GM21515 (cell line): ENCODE measurements around the gene CCDC85C.

Experiments used
- ATAC-seq: cut with Tn5 transposase; IDR thresholded peaks from one replicate; pipeline ENCODE4 v1.9.1; 2021; ENCODE audit not compliant: unreplicated experiment

Gene CCDC85C

GRCh38 chr14:99480917-99481744 lies 122.9 kb downstream of the CCDC85C start, which contains the start of gene CCNK:
CCNK (plus strand) TSS chr14:99481409; CDS start chr14:99492678, 11,269 bp downstream.
- peak; percentile 90 for ATAC-seq

- peak; percentile 3 for ATAC-seq
Measured at GRCh38 chr14:99479906-99480869, 123.8 kb downstream of the CCDC85C start, which contains the start of gene SETD3. SETD3 (minus strand) TSS chr14:99480859; CDS start chr14:99465805, 15,054 bp downstream.

- no peak for ATAC-seq
Measured at GRCh38 chr14:99479160-99479905, 124.7 kb downstream of the CCDC85C start.

GRCh38 chr14:99478128-99478527 lies 125.9 kb downstream of the CCDC85C start:
- ATAC-seq, result no peak

- no peak for ATAC-seq
Measured at GRCh38 chr14:99476864-99477263, 127.1 kb downstream of the CCDC85C start.

- no peak for ATAC-seq
Measured at GRCh38 chr14:99475660-99476059, 128.3 kb downstream of the CCDC85C start.

GRCh38 chr14:99475179-99475578 lies 128.8 kb downstream of the CCDC85C start:
- no peak for ATAC-seq

- ATAC-seq, result no peak
Measured at GRCh38 chr14:99473458-99473857, 130.5 kb downstream of the CCDC85C start.

GRCh38 chr14:99472937-99473336 lies 131.1 kb downstream of the CCDC85C start:
- no peak for ATAC-seq

GRCh38 chr14:99471731-99472130 lies 132.3 kb downstream of the CCDC85C start:
- no peak for ATAC-seq

GRCh38 chr14:99468836-99469592 lies 135.0 kb downstream of the CCDC85C start:
- no peak for ATAC-seq

- ATAC-seq, result no peak
Measured at GRCh38 chr14:99468081-99468480, 135.9 kb downstream of the CCDC85C start.

- no peak for ATAC-seq
Measured at GRCh38 chr14:99467336-99468078, 136.5 kb downstream of the CCDC85C start.

- ATAC-seq, result no peak
Measured at GRCh38 chr14:99466758-99467157, 137.2 kb downstream of the CCDC85C start.

GRCh38 chr14:99465288-99465687 lies 138.7 kb downstream of the CCDC85C start:
- ATAC-seq, result no peak

- ATAC-seq, result no peak
Measured at GRCh38 chr14:99463974-99464373, 140.0 kb downstream of the CCDC85C start.

GRCh38 chr14:99462210-99462609 lies 141.8 kb downstream of the CCDC85C start:
- ATAC-seq, result no peak

- no peak for ATAC-seq
Measured at GRCh38 chr14:99461411-99462085, 142.5 kb downstream of the CCDC85C start.

- ATAC-seq, result no peak
Measured at GRCh38 chr14:99460793-99461192, 143.2 kb downstream of the CCDC85C start.
